Heart right ventricle (tissue), 16 donors: ENCODE results near the gene TTYH1. TPM values are rescaled to one million over a fixed set of nuclear protein-coding genes. Genes with fewer than 3 reads are reported as not detected.

Source experiments
- ATAC-seq, 8 donors: fragments of 200-7000 bp; cut with Tn5 transposase; one replicate each; pipeline ENCODE4 v1.9.1; 2020; ENCODE audit warnings: mild to moderate bottlenecking in 8 of 8, moderate library complexity in 8 of 8, moderate number of reproducible peaks in 1 of 8
- DNase-seq, 2 donors: peaks; one replicate each; pipeline ENCODE4 v3.0.0-alpha.2; 2020
- H3K27ac ChIP-seq, 10 donors: fragments of 200-600 bp; sonication (generic) in 2 of 10; one replicate each; pipeline versions ENCODE4 v1.5.0 to v1.8.0; 2020 to 2022; ENCODE audit warnings: mild to moderate bottlenecking in 3 of 10
- H3K27me3 ChIP-seq, 7 donors: fragments of 200-600 bp; one replicate each; pipeline ENCODE4 v1.8.0; 2021 to 2022; ENCODE audit warnings: mild to moderate bottlenecking in 2 of 7
- H3K36me3 ChIP-seq, 9 donors: fragments of 200-600 bp; sonication (generic) in 1 of 9; one replicate each; pipeline versions ENCODE4 v1.5.0 to v1.8.0; 2020 to 2022; ENCODE audit warnings: mild to moderate bottlenecking in 2 of 9
- H3K4me1 ChIP-seq, 9 donors: fragments of 200-600 bp; sonication (generic) in 1 of 9; one replicate each; pipeline versions ENCODE4 v1.5.0 to v1.8.0; 2020 to 2022; ENCODE audit warnings: mild to moderate bottlenecking in 4 of 9
- H3K4me3 ChIP-seq, 10 donors: fragments of 200-600 bp; sonication (generic) in 2 of 10; one replicate each; pipeline versions ENCODE4 v1.5.0 to v1.8.0; 2020 to 2022; ENCODE audit warnings: mild to moderate bottlenecking in 7 of 10, moderate library complexity in 2 of 10
- H3K9me3 ChIP-seq, 11 donors: fragments of 200-600 bp in 10 of 11; sonication (generic) in 2 of 11; one replicate each; pipeline versions ENCODE4 v1.5.0 to v1.8.0; 2013 to 2022; ENCODE audit warnings: mild to moderate bottlenecking in 2 of 11, control low read depth in 1 of 11, moderate library complexity in 1 of 11
- WGBS, 2 donors: extraction: QIAGEN DNeasy Blood & Tissue Kit; methylation state at CpG; one replicate each; pipeline ENCODE4 v1.1.7; 2013; ENCODE audit warnings: inconsistent platforms in 1 of 2; 5-methylcytosine and 5-hydroxymethylcytosine counted together
- intact Hi-C, 10 donors: fragments of 100-400 bp; cut with DNase I; formaldehyde crosslinking; loops; one replicate each; pipeline versions ENCODE4 v1.11.1 to v1.14.2; 2022
- polyA plus RNA-seq, 2 donors: library from polyadenylated mRNA; stranded (reverse); fragments of 200-250 nt; gene quantifications; one replicate each; pipeline ENCODE4 v1.2.3, GENCODE V29; 2013
- total RNA-seq, 10 donors: library from RNA; stranded (reverse); fragmentation: NEBNext Ultra II Directional in 3 of 10; extraction: Animal tissue kit (Norgen Biotek cat#: 25700) in 3 of 10; gene quantifications; one replicate each; pipeline versions ENCODE4 v1.2.1 to v1.2.4, GENCODE V29; 2021 to 2023
- TF ChIP-seq, protein P1 (sequence below), 9 donors: fragments of 200-600 bp; sonication (generic) in 2 of 9; IDR thresholded peaks; one replicate each; pipeline versions ENCODE4 v1.5.0 to v1.8.0; 2021 to 2022; ENCODE audit warnings: antibody characterized with exemption in 9 of 9, mild to moderate bottlenecking in 5 of 9, moderate library complexity in 1 of 9
- donor health status: Arrhythmogenic right ventricular cardiomyopathy.
- donor health status: ischemic (EF 13 %, LVEDD 7.1; RV severe dilation, severe dysfunction).
- donor health status: healthy with polysubstance abuse.
- donor health status: DM: no; HTN: yes; CAD: no.
- donor health status: DM: no; HTN: no; CAD: no.
- donor health status: ischemic (EF 25% LVEDD 6.9; RV normal size, moderate dysfunction).
- donor health status: ischemic (EF 25% LVEDD 5.7; RV mildly dilated, moderate dysfunction).
- donor health status: healthy.
- donor health status: DM: yes; HTN: yes; CAD: no.
- donor health status: Ischemic cardiomyopathy.
- donor health status: ischemic (EF 35%, LVEDD 5.7; RV mildly dilated, moderate dysfunction).
- donor health status: nonischemic (EF 11% LVEDD 7.7; RV severe dilation, severe dysfunction).
- donor health status: DM: yes; HTN: yes; CAD: no.
- donor health status: PGD.
- donor health status: ischemic (EF 29% LVEDD 5.4; RV normal size, mild dysfunction).
- donor health status: nonischemic (EF 23%, LVEDD 6.1; RV moderate dilation, normal function).

Gene TTYH1
- total and polyA plus RNA-seq, 12 donors: 0.37 to 4.3 (median 1.2) TPM

DNA sequence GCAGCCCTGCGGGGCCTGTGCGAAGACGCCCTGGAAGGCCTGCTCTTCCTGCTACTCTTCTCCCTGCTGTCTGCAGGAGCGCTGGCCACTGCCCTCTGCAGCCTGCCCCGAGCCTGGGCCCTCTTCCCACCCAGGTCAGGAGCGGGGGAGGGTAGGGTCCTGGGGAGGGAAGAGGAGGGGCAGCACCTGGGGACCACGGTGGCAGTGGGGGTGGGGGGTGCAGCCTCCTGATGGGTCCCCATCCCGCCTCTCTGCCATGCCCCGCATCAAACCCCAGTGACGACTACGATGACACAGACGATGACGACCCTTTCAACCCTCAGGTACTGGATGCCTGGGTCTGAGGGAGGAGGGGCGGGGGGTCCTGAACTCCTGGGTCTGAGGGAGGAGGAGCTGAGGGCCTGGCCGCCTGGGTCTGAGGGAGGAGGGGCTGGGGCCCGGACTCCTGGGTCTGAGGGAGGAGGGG is 20.3 kb downstream of the TTYH1 start:
- intact Hi-C loops: no loop called here
- no peak for DNase-seq
- Histone ChIP-seq H3K4me3 (no peak overlapping the region), H3K9me3 (no peaks in the 10 kb centered on the region), H3K27me3 (peaks cover 0 to 33% (median 7%) of the 10 kb centered on the region in 7 donors), H3K27ac (no peak overlapping the region), H3K36me3 (peaks cover 0 to 11% (median 0%) of the 10 kb centered on the region in 9 donors), H3K4me1 (peaks cover 8 to 56% (median 33%) of the 10 kb centered on the region in 9 donors)
- TF ChIP-seq, protein P1, sequence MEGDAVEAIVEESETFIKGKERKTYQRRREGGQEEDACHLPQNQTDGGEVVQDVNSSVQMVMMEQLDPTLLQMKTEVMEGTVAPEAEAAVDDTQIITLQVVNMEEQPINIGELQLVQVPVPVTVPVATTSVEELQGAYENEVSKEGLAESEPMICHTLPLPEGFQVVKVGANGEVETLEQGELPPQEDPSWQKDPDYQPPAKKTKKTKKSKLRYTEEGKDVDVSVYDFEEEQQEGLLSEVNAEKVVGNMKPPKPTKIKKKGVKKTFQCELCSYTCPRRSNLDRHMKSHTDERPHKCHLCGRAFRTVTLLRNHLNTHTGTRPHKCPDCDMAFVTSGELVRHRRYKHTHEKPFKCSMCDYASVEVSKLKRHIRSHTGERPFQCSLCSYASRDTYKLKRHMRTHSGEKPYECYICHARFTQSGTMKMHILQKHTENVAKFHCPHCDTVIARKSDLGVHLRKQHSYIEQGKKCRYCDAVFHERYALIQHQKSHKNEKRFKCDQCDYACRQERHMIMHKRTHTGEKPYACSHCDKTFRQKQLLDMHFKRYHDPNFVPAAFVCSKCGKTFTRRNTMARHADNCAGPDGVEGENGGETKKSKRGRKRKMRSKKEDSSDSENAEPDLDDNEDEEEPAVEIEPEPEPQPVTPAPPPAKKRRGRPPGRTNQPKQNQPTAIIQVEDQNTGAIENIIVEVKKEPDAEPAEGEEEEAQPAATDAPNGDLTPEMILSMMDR (IDR thresholded peaks at IDR 0.05): no peak
- WGBS, 2 donors: 27 to 41% methylated on average over 14 to 16 of the region's 16 CpGs
- ATAC-seq: peak in 4 of 8 donors; percentile 4 to 37 (median 6)

DNA sequence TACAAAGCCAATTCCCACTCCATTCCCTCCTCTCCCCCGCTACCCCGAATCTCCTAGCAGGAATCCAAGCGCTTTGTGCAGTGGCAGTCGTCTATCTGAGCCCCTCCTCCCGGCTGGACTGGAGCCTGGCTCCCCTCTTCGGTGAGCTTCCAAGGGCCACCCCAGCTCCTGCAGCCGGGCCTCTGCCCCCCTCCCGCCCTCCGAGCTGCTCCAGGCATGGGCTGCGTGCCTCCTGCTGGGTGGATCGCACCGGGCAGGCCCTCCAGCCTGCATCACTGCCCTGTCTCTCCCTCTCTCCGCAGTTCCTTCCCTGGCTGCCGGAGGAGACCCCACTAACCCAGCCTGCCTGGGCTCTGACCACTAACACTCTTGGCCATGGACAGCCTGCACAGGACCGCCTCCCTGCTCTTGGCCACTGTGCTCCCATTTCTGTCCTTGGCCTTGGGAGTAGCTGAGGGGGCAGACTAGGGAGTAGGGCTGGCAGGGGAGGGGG is 20.8 kb downstream of the TTYH1 start:
- Histone ChIP-seq H3K9me3 (no peaks in the 10 kb centered on the region), H3K4me3 (no peak overlapping the region), H3K27me3 (peaks cover 0 to 28% (median 4%) of the 10 kb centered on the region in 7 donors), H3K27ac (peak overlapping the region in 1 of 10 donors; percentile 22), H3K4me1 (peaks cover 7 to 51% (median 28%) of the 10 kb centered on the region in 9 donors), H3K36me3 (peaks cover 0 to 15% (median 0%) of the 10 kb centered on the region in 9 donors)
- intact Hi-C loops: no loop called here
- TF ChIP-seq, protein P1 (IDR thresholded peaks at IDR 0.05): peak in 2 of 9 donors; percentile 13
- ATAC-seq: peak; percentile 7 to 45 (median 32)
- 23 to 42% methylated on average over 15 of the region's 15 CpGs for WGBS, 2 donors
- DNase-seq: peak in 1 of 2 donors; percentile 3

GRCh38 chr19:54436628-54437252 is 21.5 kb downstream of the TTYH1 start:
- TF ChIP-seq, protein P1 (IDR thresholded peaks at IDR 0.05): no peak
- DNase-seq (peak in 1 of 2 donors; percentile 3), ATAC-seq (peak in 3 of 8 donors; percentile 13 to 41 (median 35))
- Histone ChIP-seq H3K27me3 (peaks cover 0 to 24% (median 4%) of the 10 kb centered on the region in 7 donors), H3K27ac (peak overlapping the region in 1 of 10 donors; percentile 22), H3K4me1 (peaks cover 6 to 44% (median 25%) of the 10 kb centered on the region in 9 donors), H3K9me3 (no peaks in the 10 kb centered on the region), H3K36me3 (peaks cover 0 to 19% (median 0%) of the 10 kb centered on the region in 9 donors), H3K4me3 (no peak overlapping the region)
- 52 to 55% methylated on average over 10 of the region's 10 CpGs for WGBS, 2 donors
- intact Hi-C loops: no loop called here

DNA sequence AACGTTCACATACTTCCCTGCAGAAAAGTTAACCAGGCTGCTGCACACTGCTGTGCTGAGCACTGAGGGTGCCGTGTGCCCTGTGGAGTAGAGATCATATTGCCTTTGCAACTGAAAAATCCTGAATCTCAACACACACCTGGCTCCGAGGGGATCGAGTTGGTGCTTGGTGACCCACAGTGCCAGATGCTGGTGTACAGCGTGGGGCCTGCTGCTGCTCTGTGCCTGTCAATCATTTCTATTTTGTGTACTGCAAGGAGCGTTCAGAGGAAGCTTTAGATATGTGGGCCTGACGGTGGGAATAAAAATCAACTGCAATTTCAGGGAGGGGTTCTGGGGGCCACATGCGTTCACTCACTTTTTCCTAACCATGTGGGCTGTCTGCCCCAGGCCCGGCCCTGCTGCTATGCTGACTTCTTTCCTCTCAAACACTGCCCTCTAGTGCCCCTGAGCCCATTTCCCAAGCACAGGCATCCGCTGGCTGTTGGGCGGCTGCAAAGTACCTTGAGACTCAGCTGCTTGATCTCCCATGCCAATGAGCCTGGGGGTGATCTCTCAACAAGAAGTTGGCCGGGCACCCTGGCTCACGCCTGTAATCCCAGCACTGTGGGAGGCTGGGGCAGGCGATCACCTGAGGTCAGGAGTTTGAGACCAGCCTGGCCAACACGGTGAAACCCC is 24.0 kb downstream of the TTYH1 start:
- H3K27me3 ChIP-seq: peaks cover 0 to 6% (median 0%) of the 10 kb centered on the region in 7 donors
- peaks cover 6 to 40% (median 24%) of the 10 kb centered on the region in 9 donors for H3K4me1 ChIP-seq
- TF ChIP-seq, protein P1 (IDR thresholded peaks at IDR 0.05): peak in 6 of 9 donors; percentile 27 to 57 (median 48)
- DNase-seq (no peak), ATAC-seq (peak in 6 of 8 donors; percentile 20 to 42 (median 37))
- peaks cover 0 to 38% (median 7%) of the 10 kb centered on the region in 9 donors for H3K36me3 ChIP-seq
- no peak overlapping the region for H3K27ac ChIP-seq
- 60 to 65% methylated on average over 15 of the region's 15 CpGs for WGBS, 2 donors
- H3K4me3 ChIP-seq: no peak overlapping the region
- no peaks in the 10 kb centered on the region for H3K9me3 ChIP-seq
- intact Hi-C loops: no loop called here
